Measurements from ENCODE around the gene DIAPH3. TPM values are rescaled to one million over a fixed set of nuclear protein-coding genes. Genes with fewer than 3 reads are reported as not detected.

Gene DIAPH3
- total and polyA plus RNA-seq, 7 donors = 0.16 to 3.8 (median 1.1) TPM; not detected in 1

- Histone ChIP-seq H3K4me1 (no peaks in the 10 kb centered on the region), H3K27ac (no peak overlapping the region), H3K27me3 (no peaks in the 10 kb centered on the region), H3K9me3 (no peaks in the 10 kb centered on the region), H3K4me3 (no peak overlapping the region), H3K36me3 (no peaks in the 10 kb centered on the region)
- WGBS, 2 donors = 89 to 96% methylated on average over 2 of the region's 2 CpGs
- intact Hi-C loops (cut with DNase I) = no loop called here
- DNase-seq = no peak
- no peak for TF ChIP-seq CTCF (IDR thresholded peaks at IDR 0.05)
- no peak for TF ChIP-seq POLR2A (IDR thresholded peaks at IDR 0.05)
These were observed 316.7 kb downstream of the DIAPH3 start for GRCh38 chr13:59846845-59847620.

- intact Hi-C loops (cut with DNase I) = no loop called here
- Histone ChIP-seq H3K4me1 (no peaks in the 10 kb centered on the region), H3K27ac (no peak overlapping the region), H3K9me3 (no peaks in the 10 kb centered on the region), H3K36me3 (no peaks in the 10 kb centered on the region), H3K4me3 (no peak overlapping the region), H3K27me3 (no peaks in the 10 kb centered on the region)
- no peak for DNase-seq
- 65 to 89% methylated on average over 3 of the region's 3 CpGs for WGBS, 2 donors
- TF ChIP-seq POLR2AphosphoS5 (IDR thresholded peaks at IDR 0.05) (no peak), POLR2A (IDR thresholded peaks at IDR 0.05) (no peak), CTCF (IDR thresholded peaks at IDR 0.05) (no peak), EP300 (IDR thresholded peaks at IDR 0.05) (no peak)
These were observed 320.7 kb downstream of the DIAPH3 start for GRCh38 chr13:59843040-59843439.

GRCh38 chr13:59842507-59842906 is 321.2 kb downstream of the DIAPH3 start:
- no peaks in the 10 kb centered on the region for H3K27me3 ChIP-seq
- no peak for DNase-seq
- no peaks in the 10 kb centered on the region for H3K4me1 ChIP-seq
- H3K4me3 ChIP-seq = no peak overlapping the region
- intact Hi-C loops (cut with DNase I) = no loop called here
- TF ChIP-seq POLR2A (IDR thresholded peaks at IDR 0.05) = no peak
- TF ChIP-seq EP300 (IDR thresholded peaks at IDR 0.05) = no peak
- no peak for TF ChIP-seq POLR2AphosphoS5 (IDR thresholded peaks at IDR 0.05)
- TF ChIP-seq CTCF (IDR thresholded peaks at IDR 0.05) = no peak
- no peak overlapping the region for H3K27ac ChIP-seq
- no peaks in the 10 kb centered on the region for H3K9me3 ChIP-seq
- H3K36me3 ChIP-seq = no peaks in the 10 kb centered on the region
- 93 to 94% methylated on average over 4 of the region's 4 CpGs for WGBS, 2 donors

GRCh38 chr13:59839186-59839585 is 324.5 kb downstream of the DIAPH3 start:
- Histone ChIP-seq H3K4me3 (no peak overlapping the region), H3K27me3 (no peaks in the 10 kb centered on the region), H3K27ac (no peak overlapping the region), H3K4me1 (no peaks in the 10 kb centered on the region), H3K9me3 (no peaks in the 10 kb centered on the region), H3K36me3 (no peaks in the 10 kb centered on the region)
- WGBS, 2 donors = 89 to 93% methylated on average over 2 of the region's 2 CpGs
- TF ChIP-seq CTCF (IDR thresholded peaks at IDR 0.05) = no peak
- TF ChIP-seq EP300 (IDR thresholded peaks at IDR 0.05) = no peak
- no peak for TF ChIP-seq POLR2AphosphoS5 (IDR thresholded peaks at IDR 0.05)
- no peak for TF ChIP-seq POLR2A (IDR thresholded peaks at IDR 0.05)
- intact Hi-C loops (cut with DNase I) = no loop called here
- no peak for DNase-seq

GRCh38 chr13:59837101-59837500 is 326.6 kb downstream of the DIAPH3 start:
- intact Hi-C loops (cut with DNase I) = no loop called here
- TF ChIP-seq CTCF (IDR thresholded peaks at IDR 0.05) = no peak
- no peak for TF ChIP-seq EP300 (IDR thresholded peaks at IDR 0.05)
- TF ChIP-seq POLR2AphosphoS5 (IDR thresholded peaks at IDR 0.05) = no peak
- no peak for TF ChIP-seq POLR2A (IDR thresholded peaks at IDR 0.05)
- WGBS, 2 donors = 22 to 70% methylated on average over 3 of the region's 3 CpGs

More at GRCh38 chr13:59837101-59837500, 326.6 kb downstream of the DIAPH3 start:
- Histone ChIP-seq H3K4me1 (no peaks in the 10 kb centered on the region), H3K36me3 (no peaks in the 10 kb centered on the region), H3K27me3 (no peaks in the 10 kb centered on the region), H3K9me3 (no peaks in the 10 kb centered on the region), H3K27ac (no peak overlapping the region), H3K4me3 (no peak overlapping the region)
- DNase-seq = no peak

All from sigmoid colon (tissue), 7 donors.